ENCODE data around the gene FANCB.

DNA sequence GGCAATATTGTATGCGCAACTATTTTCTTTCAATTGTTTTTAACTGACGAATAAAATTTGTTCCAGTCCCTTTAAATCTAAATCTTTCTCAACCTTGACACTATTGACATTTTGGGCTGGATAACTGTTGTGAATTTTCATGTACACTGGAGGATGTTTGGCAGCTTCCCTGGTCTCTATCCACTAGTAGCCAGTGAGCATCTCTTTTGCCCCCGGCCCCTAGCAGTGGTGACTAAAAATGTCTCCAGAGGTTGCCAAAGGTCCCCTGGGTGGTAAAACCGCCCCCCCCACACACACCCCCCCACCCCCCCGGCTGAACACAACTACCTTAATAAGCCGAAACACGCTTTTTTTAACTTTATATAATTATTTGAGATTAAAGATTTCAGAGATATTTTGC lies 514 bp downstream of the FANCB start:
- TF ChIP-seq POLR2A (IDR thresholded peaks at IDR 0.05): no peak
- TF ChIP-seq, protein P1, sequence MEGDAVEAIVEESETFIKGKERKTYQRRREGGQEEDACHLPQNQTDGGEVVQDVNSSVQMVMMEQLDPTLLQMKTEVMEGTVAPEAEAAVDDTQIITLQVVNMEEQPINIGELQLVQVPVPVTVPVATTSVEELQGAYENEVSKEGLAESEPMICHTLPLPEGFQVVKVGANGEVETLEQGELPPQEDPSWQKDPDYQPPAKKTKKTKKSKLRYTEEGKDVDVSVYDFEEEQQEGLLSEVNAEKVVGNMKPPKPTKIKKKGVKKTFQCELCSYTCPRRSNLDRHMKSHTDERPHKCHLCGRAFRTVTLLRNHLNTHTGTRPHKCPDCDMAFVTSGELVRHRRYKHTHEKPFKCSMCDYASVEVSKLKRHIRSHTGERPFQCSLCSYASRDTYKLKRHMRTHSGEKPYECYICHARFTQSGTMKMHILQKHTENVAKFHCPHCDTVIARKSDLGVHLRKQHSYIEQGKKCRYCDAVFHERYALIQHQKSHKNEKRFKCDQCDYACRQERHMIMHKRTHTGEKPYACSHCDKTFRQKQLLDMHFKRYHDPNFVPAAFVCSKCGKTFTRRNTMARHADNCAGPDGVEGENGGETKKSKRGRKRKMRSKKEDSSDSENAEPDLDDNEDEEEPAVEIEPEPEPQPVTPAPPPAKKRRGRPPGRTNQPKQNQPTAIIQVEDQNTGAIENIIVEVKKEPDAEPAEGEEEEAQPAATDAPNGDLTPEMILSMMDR (IDR thresholded peaks at IDR 0.05): no peak
